Suprapubic skin (tissue), 4 donors: ENCODE data around the gene CDH4.

Experiments
- CTCF ChIP-seq, 2 donors: fragments of 200-600 bp in 1 of 2; fragments of 450-650 bp in 1 of 2; sonication (generic) in 1 of 2; IDR thresholded peaks; one replicate each; pipeline ENCODE4 v1.5.1; 2016 to 2019; ENCODE audit warnings: antibody characterized with exemption in 2 of 2, mild to moderate bottlenecking in 1 of 2, moderate library complexity in 1 of 2
- EP300 ChIP-seq: sonication (generic); formaldehyde crosslinking; IDR thresholded peaks from one replicate; pipeline ENCODE4 v1.6.1; 2017; ENCODE audit warnings: antibody characterized with exemption
- POLR2A ChIP-seq, 2 donors: fragments of 450-650 bp; IDR thresholded peaks; one replicate each; pipeline ENCODE4 v1.6.1; 2017; ENCODE audit warnings: antibody characterized with exemption in 2 of 2, mild to moderate bottlenecking in 2 of 2, moderate library complexity in 2 of 2
- POLR2AphosphoS5 ChIP-seq, 3 donors: sonication (generic); formaldehyde crosslinking; IDR thresholded peaks; one replicate each; pipeline ENCODE4 v1.6.1; 2017; ENCODE audit warnings: antibody characterized with exemption in 3 of 3

GRCh38 chr20:61370841-61371303 is 118.8 kb downstream of the CDH4 start:
- TF ChIP-seq CTCF (IDR thresholded peaks at IDR 0.05) (no peak), POLR2AphosphoS5 (IDR thresholded peaks at IDR 0.05) (no peak), EP300 (no peak), POLR2A (IDR thresholded peaks at IDR 0.05) (no peak)
